Neural progenitor cell (in vitro differentiated cells): Measurements from ENCODE around the gene STARD10. TPM values are rescaled to one million over a fixed set of nuclear protein-coding genes. Genes with fewer than 3 reads are reported as not detected.

Experiments
- DNase-seq: peaks from one replicate; pipeline ENCODE4 v3.0.0-alpha.2; 2016; ENCODE audit warnings: low spot score
- H2AFZ ChIP-seq: fragments of 200-600 bp; sonication (generic); replicated peaks from 2 replicates; pipeline ENCODE4 v1.6.1; 2016; ENCODE audit warnings: antibody characterized with exemption
- H3F3A ChIP-seq: fragments of 200-600 bp; sonication (generic); 2 replicates; pipeline ENCODE4 v1.6.1; 2016; ENCODE audit warnings: antibody characterized with exemption, low read depth
- H3K27ac ChIP-seq: fragments of 200-600 bp; sonication (generic); 2 replicates; pipeline ENCODE4 v1.5.1; 2016; ENCODE audit warnings: mild to moderate bottlenecking
- H3K27me3 ChIP-seq: fragments of 200-600 bp; sonication (generic); 2 replicates; pipeline ENCODE4 v1.6.1; 2016; ENCODE audit warnings: mild to moderate bottlenecking, moderate library complexity
- H3K36me3 ChIP-seq: fragments of 200-600 bp; sonication (generic); 2 replicates; pipeline ENCODE4 v1.5.1; 2016
- H3K4me1 ChIP-seq: fragments of 200-600 bp; sonication (generic); 2 replicates; pipeline ENCODE4 v1.6.1; 2016; ENCODE audit warnings: mixed run types
- H3K4me2 ChIP-seq: fragments of 200-600 bp; sonication (generic); 2 replicates; pipeline ENCODE4 v1.6.1; 2016
- H3K4me3 ChIP-seq: fragments of 200-600 bp; sonication (generic); 2 replicates; pipeline ENCODE4 v1.5.1; 2016
- H3K79me2 ChIP-seq: fragments of 200-600 bp; sonication (generic); 2 replicates; pipeline ENCODE4 v1.6.1; 2016; ENCODE audit warnings: low read depth
- H3K9ac ChIP-seq: fragments of 200-600 bp; sonication (generic); 2 replicates; pipeline ENCODE4 v1.6.1; 2016
- H3K9me3 ChIP-seq: fragments of 200-600 bp; sonication (generic); 2 replicates; pipeline ENCODE4 v1.5.1; 2016; ENCODE audit warnings: low read depth
- H4K20me1 ChIP-seq: fragments of 200-600 bp; sonication (generic); 2 replicates; pipeline ENCODE4 v1.6.1; 2016; ENCODE audit warnings: low read depth
- H3K27ac Mint-ChIP-seq: 3 replicates; pipeline ENCODE4 v1.8.0; 2021; ENCODE audit warnings: mixed read lengths
- H3K27me3 Mint-ChIP-seq: 2 replicates; pipeline ENCODE4 v1.8.0; 2022; ENCODE audit warnings: low read depth, mild to moderate bottlenecking, inconsistent platforms, moderate library complexity, mixed read lengths; ENCODE audit not compliant: insufficient read depth
- H3K36me3 Mint-ChIP-seq: 3 replicates; pipeline ENCODE4 v1.8.0; 2021; ENCODE audit warnings: mixed read lengths
- H3K4me1 Mint-ChIP-seq: 3 replicates; pipeline ENCODE4 v1.8.0; 2021; ENCODE audit warnings: mixed read lengths
- H3K4me3 Mint-ChIP-seq: 3 replicates; pipeline ENCODE4 v1.8.0; 2021; ENCODE audit warnings: mild to moderate bottlenecking, moderate library complexity, mixed read lengths
- H3K9me3 Mint-ChIP-seq: 3 replicates; pipeline ENCODE4 v1.8.0; 2020; ENCODE audit warnings: mixed read lengths
- CTCF ChIP-seq: fragments of 200-600 bp; sonication (generic); IDR thresholded peaks from 2 replicates; pipeline ENCODE4 v1.5.1; 2017; ENCODE audit warnings: antibody characterized with exemption, mild to moderate bottlenecking
- EZH2 ChIP-seq: fragments of 200-600 bp; sonication (generic); IDR thresholded peaks from 2 replicates; pipeline ENCODE4 v1.6.1; 2017; ENCODE audit warnings: antibody characterized with exemption, mild to moderate bottlenecking, moderate library complexity
- EZH2phosphoT487 ChIP-seq: fragments of 200-600 bp; sonication (generic); IDR thresholded peaks from 2 replicates; pipeline ENCODE4 v1.6.1; 2017; ENCODE audit warnings: antibody characterized with exemption
- total RNA-seq: library from RNA; depleted of rRNA; stranded (reverse); fragments of >200 nt; gene quantifications from 2 replicates; pipeline ENCODE4 v1.2.3, GENCODE V29; 2015; ENCODE audit warnings: low replicate concordance

STARD10 gene
- total RNA-seq, 1 donor from 2014 or later: 13.0 TPM

- TF ChIP-seq CTCF (no peak), EZH2 (no peak), EZH2phosphoT487 (no peak)
- Mint-ChIP-seq H3K27me3 (peaks cover 9% of the 10 kb centered on the region), H3K27ac (peak overlapping the region; percentile 57), H3K4me3 (no peak overlapping the region), H3K4me1 (peaks cover 22% of the 10 kb centered on the region), H3K36me3 (no peaks in the 10 kb centered on the region), H3K9me3 (no peaks in the 10 kb centered on the region)
- H3K79me2 ChIP-seq: no peaks in the 10 kb centered on the region
- H3K36me3 ChIP-seq: no peaks in the 10 kb centered on the region
- no peaks in the 10 kb centered on the region for H3K9me3 ChIP-seq
- H3K27me3 ChIP-seq: peaks cover 6% of the 10 kb centered on the region
- no peak overlapping the region for H3K27ac ChIP-seq
- no peak overlapping the region for H3K9ac ChIP-seq
- H3K4me1 ChIP-seq: peaks cover 16% of the 10 kb centered on the region
- DNase-seq: peak; percentile 0
- no peaks in the 10 kb centered on the region for H4K20me1 ChIP-seq
- no peak overlapping the region for H2AFZ ChIP-seq
- no peak overlapping the region for H3K4me3 ChIP-seq
- no peaks in the 10 kb centered on the region for H3F3A ChIP-seq
- peak overlapping the region; percentile 45 for H3K4me2 ChIP-seq
Measured at GRCh38 chr11:72786305-72787215, 7.3 kb downstream of the STARD10 start.

DNA sequence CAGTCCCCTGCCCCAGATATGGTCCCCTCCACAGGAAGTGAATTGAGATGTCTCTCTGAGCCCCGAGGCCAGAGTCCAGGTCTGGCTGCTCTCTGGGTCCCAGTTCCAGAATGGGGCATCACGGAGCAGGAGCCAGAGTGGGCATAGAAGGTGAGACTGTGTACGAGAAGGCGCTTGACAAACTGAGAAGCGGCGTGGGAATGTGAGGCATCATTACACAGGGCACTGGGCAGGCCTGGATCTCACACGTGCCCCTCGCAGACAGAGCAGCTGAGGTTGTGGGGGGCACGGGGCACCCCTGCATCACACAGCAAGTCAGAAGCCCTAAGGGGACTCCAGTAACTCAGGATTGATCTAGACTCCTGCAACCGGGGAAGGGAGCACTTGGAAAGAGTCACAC lies 9.2 kb downstream of the STARD10 start:
- H3K9me3 ChIP-seq: no peaks in the 10 kb centered on the region
- peak; percentile 0 for DNase-seq
- H4K20me1 ChIP-seq: peaks cover 7% of the 10 kb centered on the region
- peaks cover 10% of the 10 kb centered on the region for H3K27me3 Mint-ChIP-seq
- no peaks in the 10 kb centered on the region for H3K9me3 Mint-ChIP-seq
- no peak for TF ChIP-seq CTCF
- no peak for TF ChIP-seq EZH2phosphoT487
- no peak for TF ChIP-seq EZH2
- peaks cover 16% of the 10 kb centered on the region for H3K4me1 ChIP-seq
- no peak overlapping the region for H3K27ac ChIP-seq
- peaks cover 25% of the 10 kb centered on the region for H3K4me1 Mint-ChIP-seq
- H3K79me2 ChIP-seq: no peaks in the 10 kb centered on the region
- no peaks in the 10 kb centered on the region for H3K36me3 ChIP-seq
- H3K27me3 ChIP-seq: peaks cover 23% of the 10 kb centered on the region
- H3K9ac ChIP-seq: no peak overlapping the region
- H3K4me3 Mint-ChIP-seq: no peak overlapping the region
- H3K4me2 ChIP-seq: no peak overlapping the region
- no peak overlapping the region for H2AFZ ChIP-seq
- peak overlapping the region; percentile 81 for H3K27ac Mint-ChIP-seq
- no peaks in the 10 kb centered on the region for H3K36me3 Mint-ChIP-seq
- no peaks in the 10 kb centered on the region for H3F3A ChIP-seq
- no peak overlapping the region for H3K4me3 ChIP-seq

DNA sequence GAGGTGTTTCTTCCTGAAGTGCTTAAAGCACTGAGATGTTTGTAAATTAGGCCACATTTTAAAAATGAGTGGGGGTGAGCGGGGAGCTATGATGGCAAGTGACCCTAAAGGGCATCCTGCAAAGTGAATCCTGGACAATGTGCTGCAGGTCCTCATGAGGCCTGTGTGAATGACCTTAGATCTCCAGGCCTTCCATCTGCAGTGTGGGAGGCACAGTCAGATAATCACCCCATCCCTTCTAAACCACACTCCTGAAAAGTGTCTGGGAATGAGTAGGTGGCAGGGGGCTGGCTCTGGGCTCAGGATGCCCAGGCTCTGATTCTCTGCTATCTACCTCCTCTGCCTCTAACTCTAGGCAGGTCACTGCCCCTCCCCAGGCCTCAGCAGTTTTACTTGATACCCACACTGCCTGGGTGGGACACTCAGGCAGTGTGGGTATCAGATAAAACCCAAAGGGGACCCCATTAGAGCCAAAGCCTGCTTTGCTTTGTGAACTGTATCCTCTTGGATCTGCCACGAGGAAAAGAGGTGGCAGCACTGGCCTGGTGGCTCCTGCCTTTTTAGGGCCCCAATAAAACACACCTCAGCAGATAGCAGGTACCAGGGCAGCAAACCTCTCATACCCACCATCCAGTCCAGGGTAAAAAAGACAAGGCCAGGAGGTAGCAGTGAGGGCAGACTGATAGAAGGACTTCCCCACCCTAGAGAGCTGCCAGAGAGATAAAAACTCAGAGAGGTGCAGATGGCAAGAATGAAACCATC lies 10.5 kb downstream of the STARD10 start:
- no peaks in the 10 kb centered on the region for H3K36me3 Mint-ChIP-seq
- peaks cover 10% of the 10 kb centered on the region for H3K27me3 Mint-ChIP-seq
- no peaks in the 10 kb centered on the region for H3K9me3 Mint-ChIP-seq
- no peak overlapping the region for H3K27ac ChIP-seq
- no peaks in the 10 kb centered on the region for H3K79me2 ChIP-seq
- no peaks in the 10 kb centered on the region for H3K9me3 ChIP-seq
- no peak overlapping the region for H2AFZ ChIP-seq
- H3K4me2 ChIP-seq: peak overlapping the region; percentile 93
- peaks cover 16% of the 10 kb centered on the region for H3K4me1 ChIP-seq
- DNase-seq: peak; percentile 1
- H3K4me3 ChIP-seq: no peak overlapping the region
- H3K4me1 Mint-ChIP-seq: peaks cover 30% of the 10 kb centered on the region
- H3K27ac Mint-ChIP-seq: no peak overlapping the region
- no peak for TF ChIP-seq CTCF
- TF ChIP-seq EZH2phosphoT487: no peak
- H3K9ac ChIP-seq: no peak overlapping the region
- peaks cover 25% of the 10 kb centered on the region for H3K27me3 ChIP-seq
- no peaks in the 10 kb centered on the region for H3F3A ChIP-seq
- H3K36me3 ChIP-seq: no peaks in the 10 kb centered on the region
- no peak overlapping the region for H3K4me3 Mint-ChIP-seq
- H4K20me1 ChIP-seq: peaks cover 7% of the 10 kb centered on the region
